ENCODE measurements around the gene VAC14.

DNA sequence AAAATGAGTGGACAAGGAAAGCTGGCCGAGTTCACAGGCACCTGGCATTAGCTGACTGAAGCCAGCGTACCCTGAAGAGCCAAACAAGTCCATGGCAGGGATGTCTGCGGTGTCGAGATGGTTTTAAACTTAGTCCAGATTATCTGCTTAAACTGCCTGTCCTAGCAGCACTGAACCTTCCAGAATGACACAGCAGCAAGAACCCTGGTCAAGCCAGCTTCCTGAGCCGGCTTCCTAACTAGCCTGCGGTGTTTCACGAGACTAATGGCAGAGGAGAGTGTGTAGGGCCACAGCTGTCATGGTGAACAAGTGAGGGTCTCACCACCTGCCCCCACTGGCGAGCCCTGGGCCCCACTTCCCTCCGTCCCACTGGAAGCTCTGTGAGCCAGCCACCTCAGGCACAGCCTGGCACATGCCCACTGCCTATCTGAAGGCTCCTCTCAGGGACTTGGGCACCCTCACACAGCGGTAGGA, 86.3 kb downstream of the VAC14 start:
- TF ChIP-seq POLR2A (IDR thresholded peaks at IDR 0.05) (no peak), POLR2AphosphoS5 (IDR thresholded peaks at IDR 0.05) (no peak), EP300 (IDR thresholded peaks at IDR 0.05) (no peak)
- TF ChIP-seq, protein P1, sequence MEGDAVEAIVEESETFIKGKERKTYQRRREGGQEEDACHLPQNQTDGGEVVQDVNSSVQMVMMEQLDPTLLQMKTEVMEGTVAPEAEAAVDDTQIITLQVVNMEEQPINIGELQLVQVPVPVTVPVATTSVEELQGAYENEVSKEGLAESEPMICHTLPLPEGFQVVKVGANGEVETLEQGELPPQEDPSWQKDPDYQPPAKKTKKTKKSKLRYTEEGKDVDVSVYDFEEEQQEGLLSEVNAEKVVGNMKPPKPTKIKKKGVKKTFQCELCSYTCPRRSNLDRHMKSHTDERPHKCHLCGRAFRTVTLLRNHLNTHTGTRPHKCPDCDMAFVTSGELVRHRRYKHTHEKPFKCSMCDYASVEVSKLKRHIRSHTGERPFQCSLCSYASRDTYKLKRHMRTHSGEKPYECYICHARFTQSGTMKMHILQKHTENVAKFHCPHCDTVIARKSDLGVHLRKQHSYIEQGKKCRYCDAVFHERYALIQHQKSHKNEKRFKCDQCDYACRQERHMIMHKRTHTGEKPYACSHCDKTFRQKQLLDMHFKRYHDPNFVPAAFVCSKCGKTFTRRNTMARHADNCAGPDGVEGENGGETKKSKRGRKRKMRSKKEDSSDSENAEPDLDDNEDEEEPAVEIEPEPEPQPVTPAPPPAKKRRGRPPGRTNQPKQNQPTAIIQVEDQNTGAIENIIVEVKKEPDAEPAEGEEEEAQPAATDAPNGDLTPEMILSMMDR (IDR thresholded peaks at IDR 0.05) = no peak

Measured in suprapubic skin (tissue), 4 donors.